Left renal pelvis (tissue), 4 donors: Measurements from ENCODE around the gene BARX2. TPM values are rescaled to one million over a fixed set of nuclear protein-coding genes. Genes with fewer than 3 reads are reported as not detected.

Experiments used
- DNase-seq, 4 donors: peaks; one replicate each; pipeline ENCODE4 v3.0.0-alpha.2; 2013; ENCODE audit warnings: low read depth in 4 of 4, low spot score in 3 of 4
- polyA plus RNA-seq, 4 donors: library from polyadenylated mRNA; unstranded; fragments of 120-200 nt; gene quantifications; one replicate each; pipeline ENCODE4 v1.2.1, GENCODE V29; 2013; ENCODE audit not compliant: insufficient read length in 4 of 4

Gene BARX2
- polyA plus RNA-seq, 4 donors: 0.08 to 1.1 (median 0.67) TPM

- DNase-seq: no peak
These were observed 19.1 kb downstream of the BARX2 start for GRCh38 chr11:129394709-129395108.

GRCh38 chr11:129395432-129395831 is 19.8 kb downstream of the BARX2 start:
- no peak for DNase-seq

DNA sequence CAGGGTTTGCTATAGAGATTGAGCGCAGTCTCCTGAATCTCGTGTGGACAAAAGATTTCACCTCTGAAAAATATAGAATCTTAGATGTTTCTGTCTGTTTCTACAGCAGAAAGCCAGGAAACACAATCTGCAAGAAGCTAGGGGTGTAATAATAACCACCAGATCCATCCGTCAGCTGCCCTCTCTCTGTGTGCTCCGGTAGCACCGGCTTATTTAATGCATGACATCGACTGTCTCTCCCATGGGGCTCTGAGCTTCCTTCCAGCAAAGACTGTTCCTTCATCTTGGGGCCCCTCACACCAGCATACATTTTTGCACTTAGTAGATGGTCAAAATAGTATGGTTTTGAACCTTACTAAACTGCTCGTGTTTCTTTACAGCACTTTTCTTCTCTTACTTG is 20.2 kb downstream of the BARX2 start:
- DNase-seq: no peak

- no peak for DNase-seq
These were observed 20.8 kb downstream of the BARX2 start for GRCh38 chr11:129396454-129396853.

DNA sequence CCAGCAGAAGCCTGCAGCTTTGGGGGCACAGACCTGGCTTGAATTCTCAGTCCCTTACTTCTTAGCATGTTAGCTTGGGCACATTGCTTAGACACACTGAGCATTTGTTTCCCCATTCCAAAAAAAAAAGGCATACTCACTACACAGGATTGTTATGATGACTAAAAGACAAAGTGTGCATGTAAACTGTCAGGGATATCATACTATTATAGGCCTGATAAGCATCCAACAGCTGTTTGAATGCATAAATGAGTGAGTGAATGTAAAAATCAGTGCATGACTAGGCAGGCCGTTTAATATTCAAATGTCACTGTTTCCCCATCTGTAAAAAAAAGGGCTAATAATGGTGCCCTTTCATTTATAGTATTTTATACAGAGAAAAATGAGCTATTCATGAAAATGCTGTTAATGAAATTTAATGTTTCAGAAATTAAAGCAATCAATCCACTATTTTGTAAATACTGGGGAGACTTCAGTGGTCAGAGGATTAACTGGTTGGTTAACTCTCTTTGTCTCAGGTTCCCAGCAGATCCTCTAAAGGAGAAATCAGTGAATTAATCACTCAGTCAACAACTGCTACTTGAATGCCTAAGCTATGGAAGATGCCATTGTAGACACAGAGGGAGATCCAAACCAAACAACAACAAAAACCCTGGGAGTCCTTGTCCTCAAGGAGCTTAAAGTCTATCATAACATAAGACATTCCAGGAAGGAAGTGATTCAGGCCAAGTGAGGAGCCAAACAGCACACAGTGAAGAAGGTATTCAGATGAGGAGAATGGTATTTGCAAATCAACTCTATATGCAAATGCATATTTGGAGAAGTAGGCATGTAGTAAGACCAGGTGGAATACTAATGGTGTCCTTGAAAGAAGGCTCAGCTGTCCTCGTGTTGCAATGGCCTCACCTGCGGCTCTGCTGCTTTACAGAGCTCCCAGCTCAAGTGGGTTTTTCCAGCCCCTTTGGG is 26.8 kb downstream of the BARX2 start:
- no peak for DNase-seq

DNA sequence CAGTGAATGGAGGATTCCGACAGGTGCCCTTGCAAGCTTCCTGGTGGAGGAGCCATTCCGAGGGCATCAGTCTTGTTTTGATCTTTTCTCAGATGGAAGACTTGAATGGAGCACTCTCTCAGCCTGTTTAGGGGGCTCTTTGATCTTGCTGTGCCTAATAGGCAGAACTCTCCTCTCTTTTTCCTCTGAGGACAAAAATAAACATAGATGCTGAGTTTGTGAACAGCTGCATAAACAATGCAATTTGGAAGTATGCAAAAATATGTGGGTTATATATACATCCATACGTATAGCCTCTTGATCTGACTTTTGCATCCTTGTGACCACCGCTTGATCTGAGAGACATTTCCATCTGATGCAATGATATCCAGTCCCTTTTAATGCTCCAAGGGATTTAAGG is 29.1 kb downstream of the BARX2 start:
- no peak for DNase-seq

GRCh38 chr11:129408865-129409444 is 33.3 kb downstream of the BARX2 start:
- DNase-seq: no peak

DNA sequence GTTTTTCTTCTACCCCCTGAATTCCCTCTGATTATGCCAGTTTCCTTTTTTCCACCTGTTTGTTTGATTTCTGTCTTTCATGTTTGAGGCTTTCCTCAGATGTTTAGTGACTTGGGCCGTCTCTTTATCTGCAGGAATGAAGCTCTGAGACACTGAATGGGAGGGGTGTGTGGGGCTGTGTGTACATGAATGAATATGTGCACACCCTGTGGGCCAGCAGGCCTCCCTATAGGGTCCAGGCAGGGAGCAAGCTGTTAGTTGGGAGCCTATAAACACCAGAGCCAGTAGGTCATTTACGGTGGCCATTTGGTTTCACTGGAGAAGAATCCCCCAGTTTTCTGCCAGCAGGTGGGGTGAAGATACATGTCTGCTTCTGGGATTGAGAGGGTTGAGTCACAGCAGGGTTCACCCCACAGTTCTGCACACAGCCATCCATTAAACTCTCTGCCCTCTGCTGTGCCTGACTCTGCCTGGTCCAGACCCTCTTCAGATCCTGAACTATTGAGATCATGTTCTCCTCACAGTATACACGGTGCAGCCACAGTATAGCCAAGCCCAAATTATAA is 34.8 kb downstream of the BARX2 start:
- no peak for DNase-seq

DNA sequence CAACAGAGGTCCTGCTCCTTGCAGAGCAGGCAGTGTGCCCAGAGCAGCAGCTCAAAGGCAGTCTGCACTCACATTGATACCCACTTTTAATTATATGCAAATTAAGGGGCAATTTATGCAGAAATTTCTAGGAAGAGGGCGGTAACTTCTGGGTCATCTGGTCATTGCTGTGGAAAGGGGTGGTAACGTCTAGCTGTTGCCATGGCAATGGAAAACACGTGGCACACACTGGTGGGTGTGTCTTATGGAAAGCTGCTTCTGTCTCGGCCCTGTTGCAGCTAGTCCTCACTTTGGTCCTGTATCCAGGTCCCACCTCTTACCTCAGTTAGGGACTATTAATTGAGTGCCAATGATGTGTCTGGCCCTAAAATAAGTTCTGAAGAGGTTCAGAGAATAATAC is 36.8 kb downstream of the BARX2 start:
- DNase-seq: no peak

GRCh38 chr11:129414144-129414872 is 38.7 kb downstream of the BARX2 start:
- no peak for DNase-seq

DNA sequence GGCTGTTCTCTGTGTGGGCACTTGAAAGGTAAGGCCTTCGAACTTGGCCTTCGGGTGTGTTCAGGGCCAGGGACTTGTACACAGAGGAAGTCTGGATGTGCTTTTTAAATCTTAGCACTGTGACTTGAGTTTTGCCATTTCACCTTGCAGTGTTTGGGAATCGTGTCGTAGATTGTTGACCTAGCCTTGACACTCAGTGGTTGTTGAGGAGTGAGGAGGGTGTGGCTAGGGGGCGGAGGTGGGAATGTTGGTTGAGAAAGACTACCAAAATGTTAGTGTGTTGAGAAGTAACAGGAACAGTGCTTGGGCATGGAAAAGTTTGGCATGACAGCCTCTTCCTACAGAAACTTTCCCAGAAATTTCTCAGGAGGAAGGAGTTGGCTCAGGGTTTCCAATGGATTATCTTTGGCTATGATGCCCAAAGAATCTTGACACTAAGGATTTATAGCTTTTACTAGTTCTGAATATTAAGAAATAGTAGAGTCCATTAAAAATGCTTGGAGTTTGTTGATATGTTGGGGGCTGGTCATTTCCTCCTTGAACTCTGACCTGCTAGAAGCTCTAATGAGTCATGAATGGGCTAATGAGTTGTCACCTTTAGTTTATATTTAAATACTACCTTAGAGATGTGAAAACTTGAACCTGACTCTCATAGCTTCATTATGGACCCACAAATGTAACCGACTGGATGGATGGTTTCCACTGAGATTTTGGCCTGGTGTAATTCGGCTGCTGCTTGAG is 40.6 kb downstream of the BARX2 start:
- DNase-seq: no peak

- no peak for DNase-seq
These were observed 41.8 kb downstream of the BARX2 start for GRCh38 chr11:129417458-129417857.

- DNase-seq: no peak
These were observed 42.4 kb downstream of the BARX2 start for GRCh38 chr11:129418039-129418438.

DNA sequence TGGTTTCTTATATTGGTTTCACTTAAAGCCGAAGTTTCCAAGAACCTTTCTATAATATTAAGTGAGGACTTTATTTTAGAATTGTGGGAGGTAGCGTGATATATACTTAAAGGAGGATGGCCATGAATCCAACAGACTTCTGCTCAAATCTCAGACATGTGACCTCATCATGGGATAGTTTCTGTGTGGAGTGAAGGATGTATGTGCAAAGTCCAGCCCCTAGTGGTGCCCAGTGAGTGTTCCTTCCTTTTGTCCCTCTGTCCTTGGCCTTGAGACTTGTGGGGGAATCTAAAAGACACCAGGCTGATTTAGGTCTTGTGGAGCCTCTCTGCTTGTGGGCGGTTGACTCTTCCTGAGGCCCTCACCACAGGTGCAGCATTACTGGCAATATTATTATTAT is 43.7 kb downstream of the BARX2 start:
- DNase-seq: no peak

DNA sequence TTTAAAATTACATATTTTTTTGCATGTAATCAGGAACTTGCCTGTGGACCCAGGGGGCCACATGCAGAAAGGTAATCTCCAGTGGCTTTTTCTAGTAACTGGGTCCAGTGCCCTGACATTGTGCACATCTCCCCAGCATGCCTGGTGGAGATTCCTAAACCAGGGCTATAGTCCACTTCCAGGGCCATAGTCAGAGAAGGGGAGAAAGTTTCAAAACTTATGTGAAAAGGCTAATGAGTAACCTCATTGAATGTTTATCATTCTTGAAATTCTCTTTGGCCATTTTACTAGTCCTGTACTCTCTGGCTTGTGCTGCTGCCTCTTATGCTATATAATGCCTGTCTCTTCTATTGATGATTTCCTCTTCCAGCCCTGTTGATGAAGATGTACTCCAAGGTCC is 47.8 kb downstream of the BARX2 start:
- DNase-seq: no peak

GRCh38 chr11:129425214-129425613 is 49.6 kb downstream of the BARX2 start:
- no peak for DNase-seq

- DNase-seq: no peak
These were observed 50.4 kb downstream of the BARX2 start for GRCh38 chr11:129426038-129426437.

GRCh38 chr11:129426776-129427175 is 51.1 kb downstream of the BARX2 start:
- DNase-seq: no peak

- no peak for DNase-seq
These were observed 51.7 kb downstream of the BARX2 start for GRCh38 chr11:129427376-129427775.

- DNase-seq: no peak
These were observed 52.3 kb downstream of the BARX2 start for GRCh38 chr11:129427816-129428406.
